A375 (cell line): ENCODE data around the gene MYADML2. TPM values are rescaled to one million over a fixed set of nuclear protein-coding genes. Genes with fewer than 3 reads are reported as not detected.

Source experiments
- total RNA-seq: library from RNA; depleted of rRNA; stranded (reverse); fragments of >200 nt; shearing (Covaris generic); gene quantifications from 2 replicates; pipeline ENCODE4 v1.2.3, GENCODE V29; 2014; rRNA removed

The MYADML2 gene, protein sequence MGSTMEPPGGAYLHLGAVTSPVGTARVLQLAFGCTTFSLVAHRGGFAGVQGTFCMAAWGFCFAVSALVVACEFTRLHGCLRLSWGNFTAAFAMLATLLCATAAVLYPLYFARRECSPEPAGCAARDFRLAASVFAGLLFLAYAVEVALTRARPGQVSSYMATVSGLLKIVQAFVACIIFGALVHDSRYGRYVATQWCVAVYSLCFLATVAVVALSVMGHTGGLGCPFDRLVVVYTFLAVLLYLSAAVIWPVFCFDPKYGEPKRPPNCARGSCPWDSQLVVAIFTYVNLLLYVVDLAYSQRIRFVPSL
- total RNA-seq, result not detected in 2 replicates

DNA sequence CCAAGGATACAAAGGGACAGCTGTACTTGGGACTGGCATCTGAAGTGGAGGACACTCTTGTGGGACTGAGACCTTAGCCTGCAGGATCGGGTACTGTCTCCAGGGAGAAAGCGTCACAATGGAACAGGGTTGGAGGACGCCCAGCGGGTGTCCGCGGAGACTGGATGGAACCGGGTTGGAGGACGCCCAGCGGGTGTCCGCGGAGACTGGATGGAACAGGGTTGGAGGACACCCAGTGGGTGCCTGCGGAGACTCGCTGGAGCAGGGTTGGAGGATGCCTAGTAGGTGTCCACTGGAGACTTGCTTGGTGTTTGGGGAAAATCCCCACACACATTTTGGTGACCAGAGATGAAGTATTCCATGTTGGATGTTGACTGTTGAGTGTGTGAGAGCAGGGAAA is at the start of gene MYADML2:
Gene MYADML2, minus strand, starts transcription at position 45 of the 400 bp plus-strand sequence. CDS start 5,492 bp downstream, outside the sequence.

DNA sequence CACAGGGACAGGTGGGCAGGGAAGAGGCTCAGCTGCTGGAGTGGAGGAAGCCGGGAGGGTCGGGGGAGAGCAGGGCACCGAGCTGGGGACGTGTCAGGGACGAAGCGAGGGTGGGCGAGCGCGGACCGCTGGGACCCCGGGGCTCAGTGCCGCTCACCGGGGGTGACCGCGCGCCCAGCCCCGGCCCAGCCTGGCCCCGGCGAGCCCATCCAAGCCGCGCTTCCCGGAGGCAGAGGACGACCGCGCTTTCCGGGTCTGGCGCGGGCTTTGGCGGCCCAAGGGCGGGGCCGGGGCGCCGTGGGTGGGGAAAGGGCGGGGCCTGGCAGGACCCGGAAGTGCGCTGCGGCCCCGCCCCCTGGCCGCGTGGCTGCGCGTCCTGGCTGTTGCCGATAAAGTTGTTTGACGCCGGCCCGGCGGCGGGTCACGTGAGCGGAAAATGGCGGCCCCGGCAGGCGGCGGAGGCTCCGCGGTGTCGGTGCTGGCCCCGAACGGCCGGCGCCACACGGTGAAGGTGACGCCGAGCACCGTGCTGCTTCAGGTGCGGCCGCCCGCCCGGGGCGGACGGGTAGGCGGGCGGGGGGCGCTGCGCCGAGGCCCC is 30.3 kb upstream of the MYADML2 start, which contains the start of gene ASPSCR1:
Gene ASPSCR1, plus strand, starts transcription at position 419 of the 598 bp plus-strand sequence. Its CDS starts 18 bp downstream, at position 437.

DNA sequence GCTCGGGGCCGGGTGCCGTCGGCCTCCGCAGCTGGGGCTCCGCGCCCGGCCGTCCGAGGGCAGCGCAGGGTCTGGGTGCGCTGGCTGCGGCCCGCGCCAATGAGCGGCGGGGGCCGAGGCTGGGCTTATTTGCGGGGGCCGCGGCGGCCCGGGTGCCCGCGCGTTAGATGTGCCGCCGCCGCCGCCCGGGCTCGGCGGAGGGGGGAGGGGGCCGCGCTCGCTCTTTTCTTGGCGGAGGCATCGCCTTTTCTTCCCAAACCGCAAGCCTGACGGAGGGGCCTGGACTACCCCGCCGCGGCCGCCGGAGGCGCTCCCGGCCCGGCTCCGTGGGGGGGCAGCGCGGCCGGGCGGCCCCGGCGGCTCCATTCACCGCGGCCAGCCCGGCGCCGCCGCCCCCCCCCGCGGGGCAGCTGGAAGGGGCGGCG is 14.1 kb upstream of the MYADML2 start, which contains the start of gene NOTUM:
Gene NOTUM, minus strand, starts transcription at position 101 of the 425 bp plus-strand sequence. CDS start 278 bp downstream, outside the sequence.

DNA sequence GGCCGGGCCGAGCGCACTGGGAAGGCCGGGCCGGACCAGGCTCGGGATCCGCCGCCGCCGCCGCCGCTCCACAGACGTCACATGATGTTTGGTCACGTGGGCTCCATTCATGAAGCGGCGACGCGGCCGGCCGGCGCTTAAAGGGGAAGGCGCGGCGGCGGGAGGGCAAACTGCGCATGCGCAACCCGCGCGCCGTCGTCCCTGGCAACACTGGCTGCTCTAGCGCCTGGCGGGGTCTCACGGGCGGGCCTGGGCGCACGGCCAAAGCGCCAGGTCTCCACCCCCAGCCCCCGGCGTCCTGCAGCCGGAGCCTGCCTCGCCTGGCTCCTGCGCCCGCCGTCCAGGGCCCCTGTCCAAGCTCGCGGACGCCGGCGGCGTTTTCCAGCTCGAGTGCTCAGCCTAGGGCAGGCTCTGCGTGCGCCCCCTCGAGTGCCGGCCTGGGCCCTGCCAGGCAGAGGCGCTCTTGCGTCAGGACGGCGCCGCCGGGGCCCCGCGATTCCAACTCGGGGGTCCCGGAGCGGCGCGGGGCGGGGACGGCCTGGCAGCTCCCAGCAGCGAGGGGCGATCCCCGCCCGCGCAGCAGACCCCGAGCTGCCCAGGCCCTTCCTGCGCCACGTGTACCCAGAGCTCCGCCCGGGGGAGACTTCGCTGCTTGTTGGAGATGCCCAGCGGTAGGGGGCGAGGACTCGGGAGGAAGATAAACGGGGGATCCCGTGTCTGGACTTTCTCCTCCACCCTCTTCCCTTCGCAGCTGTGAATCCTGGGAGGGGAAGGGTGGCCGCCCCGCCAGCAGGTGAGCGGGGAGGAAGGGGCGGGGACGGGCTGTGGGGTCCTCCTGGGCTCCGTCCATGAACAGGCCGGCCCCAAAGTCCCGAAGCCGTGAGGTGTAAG is 19.1 kb downstream of the MYADML2 start, which contains the start of gene MAFG:
Gene MAFG, minus strand, starts transcription at position 83 of the 891 bp plus-strand sequence. CDS start 4,550 bp downstream, outside the sequence.

DNA sequence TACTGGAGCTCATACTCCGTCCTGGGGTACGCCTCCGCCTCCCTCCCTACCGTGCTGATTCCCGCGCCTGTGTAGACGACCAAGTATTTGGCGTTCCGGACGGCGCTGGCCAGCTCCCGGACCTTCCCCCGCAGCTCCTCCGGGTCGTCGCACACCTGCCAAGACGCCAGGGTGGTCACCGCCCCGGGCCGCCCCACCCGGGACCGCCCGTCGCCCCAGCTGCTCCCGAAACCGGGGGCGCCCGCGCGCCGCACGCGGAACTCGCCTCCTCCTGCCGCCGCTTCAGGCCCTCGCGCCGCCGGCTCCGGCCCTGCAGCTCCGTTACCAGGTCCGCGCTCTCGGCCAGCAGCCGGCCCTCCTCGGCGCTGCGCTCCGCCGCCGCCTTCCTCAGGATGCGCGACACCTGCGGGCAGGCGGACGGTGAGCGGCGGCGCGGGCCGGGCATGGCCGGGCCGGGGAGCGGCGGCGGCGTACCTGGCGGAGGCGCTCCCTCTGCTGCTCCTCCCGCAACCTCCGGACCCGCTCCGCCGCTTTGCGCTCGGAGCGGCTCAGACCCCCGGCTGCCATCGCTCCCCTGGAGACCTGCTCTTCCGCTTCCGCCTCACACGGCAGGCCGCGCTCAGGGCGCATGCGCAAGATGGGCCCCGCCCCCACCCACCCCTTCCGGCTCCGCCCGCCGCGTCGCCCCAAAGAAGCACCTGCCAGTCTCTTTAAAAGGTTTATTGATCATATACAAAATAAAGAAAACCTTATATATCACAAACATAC is 29.3 kb downstream of the MYADML2 start, which contains the start of gene SIRT7:
Gene SIRT7, minus strand, starts transcription at position 612 of the 768 bp plus-strand sequence. Its CDS starts 45 bp downstream, at position 567.

DNA sequence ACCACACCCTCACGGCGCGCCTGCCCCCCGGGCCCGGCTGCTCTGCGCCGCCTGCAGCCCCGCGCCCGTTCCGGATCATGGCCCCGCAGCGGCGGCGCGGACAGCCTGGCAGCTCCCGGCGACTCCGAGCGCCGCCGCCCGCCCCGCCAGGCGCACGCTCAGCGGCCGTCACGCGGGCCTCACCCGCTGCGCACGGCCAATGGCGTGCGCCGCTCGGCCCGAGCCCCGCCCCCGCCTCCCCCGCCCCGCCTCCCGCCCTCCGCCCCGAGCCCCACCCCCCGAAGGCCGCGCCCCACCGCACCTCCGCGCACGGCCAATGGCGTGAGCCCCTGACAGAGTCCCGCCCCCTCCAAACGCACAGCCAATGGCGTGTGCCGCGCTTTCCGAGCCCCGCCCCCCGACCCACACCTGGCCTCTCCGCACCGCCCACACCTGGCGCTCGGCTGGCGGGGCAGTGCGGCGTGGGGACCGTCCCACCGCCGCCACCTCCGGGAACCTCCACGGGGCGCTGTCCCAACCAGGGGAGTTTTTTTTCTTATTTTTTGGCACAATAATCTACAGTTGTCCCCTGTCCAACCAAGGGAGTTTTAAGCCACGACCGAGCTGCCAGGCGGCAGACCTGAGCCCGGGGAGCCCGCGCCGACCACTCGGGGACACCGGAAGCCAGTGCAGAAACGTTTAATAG is 35.6 kb downstream of the MYADML2 start, which contains the start of gene PCYT2:
Gene PCYT2, minus strand, starts transcription at position 123 of the 685 bp plus-strand sequence. Its CDS starts 44 bp downstream, at position 79.

DNA sequence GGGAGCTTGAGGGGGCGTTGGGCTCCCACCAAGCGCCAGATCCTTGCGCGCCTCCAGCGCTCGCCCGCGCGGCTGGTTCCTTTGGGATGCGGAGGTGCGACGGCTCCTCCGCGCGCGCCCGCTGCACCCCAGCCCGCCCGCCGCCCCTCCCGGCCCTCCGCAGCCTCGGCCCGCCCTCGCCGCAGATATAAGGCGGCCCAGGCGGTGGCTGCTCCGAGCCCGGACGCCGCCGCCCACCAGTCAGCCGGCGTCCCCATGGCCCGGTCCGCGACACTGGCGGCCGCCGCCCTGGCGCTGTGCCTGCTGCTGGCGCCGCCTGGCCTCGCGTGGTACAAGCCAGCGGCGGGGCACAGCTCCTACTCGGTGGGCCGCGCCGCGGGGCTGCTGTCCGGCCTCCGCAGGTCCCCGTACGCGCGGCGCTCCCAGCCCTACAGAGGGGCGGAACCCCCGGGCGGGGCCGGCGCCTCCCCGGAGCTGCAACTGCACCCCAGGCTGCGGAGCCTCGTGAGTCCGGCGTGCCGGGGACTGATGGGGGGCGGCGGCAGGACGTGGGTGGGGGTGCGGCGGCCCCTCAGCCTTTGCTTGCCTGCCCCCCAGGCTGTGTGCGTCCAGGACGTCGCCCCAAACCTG is 44.9 kb downstream of the MYADML2 start, which contains the start of gene NPB:
Gene NPB, plus strand, starts transcription at position 216 of the 630 bp plus-strand sequence. Its CDS starts 40 bp downstream, at position 256.

Other genes starting within 250 kb of the MYADML2 start
- 42.8 and 60.5 TPM in 2 replicates for gene MRPL12, start 243.9 kb downstream of the MYADML2 start, total RNA-seq
- 55.5 and 62.1 TPM in 2 replicates for gene SLC25A10, start 234.9 kb downstream of the MYADML2 start, total RNA-seq
- gene GCGR, start 143.1 kb downstream of the MYADML2 start, total RNA-seq, result not detected in 2 replicates
- gene MCRIP1, start 113.9 kb downstream of the MYADML2 start, total RNA-seq, result 73.0 and 96.0 TPM in 2 replicates
- 0.61 TPM in 1 of 2 replicates, not detected in the other for gene PPP1R27, start 112.2 kb downstream of the MYADML2 start, total RNA-seq
- 716 and 811 TPM in 2 replicates for gene P4HB, start 86.7 kb downstream of the MYADML2 start, total RNA-seq
- gene ARHGDIA, start 75.9 kb downstream of the MYADML2 start, total RNA-seq, result 229 and 255 TPM in 2 replicates
- gene ALYREF, start 55.6 kb downstream of the MYADML2 start, total RNA-seq, result 423 and 436 TPM in 2 replicates
- 135 and 136 TPM in 2 replicates for gene ANAPC11, start 55.5 kb downstream of the MYADML2 start, total RNA-seq
- 0.11 and 0.24 TPM in 2 replicates for gene NPB, start 45.0 kb downstream of the MYADML2 start, total RNA-seq
- 27.0 and 32.0 TPM in 2 replicates for gene PCYT2, start 35.8 kb downstream of the MYADML2 start, total RNA-seq
- 31.6 and 35.1 TPM in 2 replicates for gene SIRT7, start 29.1 kb downstream of the MYADML2 start, total RNA-seq
- 23.1 and 24.7 TPM in 2 replicates for gene MAFG, start 19.5 kb downstream of the MYADML2 start, total RNA-seq
- gene PYCR1, start 9.9 kb downstream of the MYADML2 start, total RNA-seq, result 190 and 198 TPM in 2 replicates
- gene NOTUM, start 14.0 kb upstream of the MYADML2 start, total RNA-seq, result 0.11 TPM in 1 of 2 replicates, not detected in the other
- 43.4 and 50.5 TPM in 2 replicates for gene ASPSCR1, start 30.4 kb upstream of the MYADML2 start, total RNA-seq
- gene CENPX, start 75.6 kb upstream of the MYADML2 start, total RNA-seq, result 81.1 and 86.3 TPM in 2 replicates
- gene LRRC45, start 76.1 kb upstream of the MYADML2 start, total RNA-seq, result 17.9 and 20.5 TPM in 2 replicates
- 15.0 and 18.4 TPM in 2 replicates for gene RAC3, start 84.4 kb upstream of the MYADML2 start, total RNA-seq
- gene DCXR, start 90.5 kb upstream of the MYADML2 start, total RNA-seq, result 74.0 and 86.0 TPM in 2 replicates
- gene RFNG, start 104.6 kb upstream of the MYADML2 start, total RNA-seq, result 29.9 and 33.5 TPM in 2 replicates
- gene GPS1, start 104.7 kb upstream of the MYADML2 start, total RNA-seq, result 204 and 210 TPM in 2 replicates
- 127 and 134 TPM in 2 replicates for gene DUS1L, start 118.6 kb upstream of the MYADML2 start, total RNA-seq
- 246 and 260 TPM in 2 replicates for gene FASN, start 151.0 kb upstream of the MYADML2 start, total RNA-seq